Rectal smooth muscle tissue (tissue), 1 donor: ENCODE results near the gene SLC25A42.

Source experiments
- H3K27ac ChIP-seq: one replicate; pipeline ENCODE4 v1.7.0; 2013; ENCODE audit warnings: low read depth, low read length, inconsistent platforms
- H3K27me3 ChIP-seq: one replicate; pipeline ENCODE4 v1.7.0; 2013; ENCODE audit warnings: low read length; ENCODE audit not compliant: control insufficient read depth, insufficient read depth
- H3K36me3 ChIP-seq: one replicate; pipeline ENCODE4 v1.7.0; 2013; ENCODE audit warnings: low read length; ENCODE audit not compliant: control insufficient read depth, insufficient read depth
- H3K4me1 ChIP-seq: one replicate; pipeline ENCODE4 v1.7.0; 2013; ENCODE audit warnings: low read length; ENCODE audit not compliant: control insufficient read depth, insufficient read depth
- H3K4me3 ChIP-seq: one replicate; pipeline ENCODE4 v1.7.0; 2013; ENCODE audit warnings: low read length
- H3K9ac ChIP-seq: one replicate; pipeline ENCODE4 v1.7.0; 2013; ENCODE audit warnings: low read length

The SLC25A42 gene

DNA sequence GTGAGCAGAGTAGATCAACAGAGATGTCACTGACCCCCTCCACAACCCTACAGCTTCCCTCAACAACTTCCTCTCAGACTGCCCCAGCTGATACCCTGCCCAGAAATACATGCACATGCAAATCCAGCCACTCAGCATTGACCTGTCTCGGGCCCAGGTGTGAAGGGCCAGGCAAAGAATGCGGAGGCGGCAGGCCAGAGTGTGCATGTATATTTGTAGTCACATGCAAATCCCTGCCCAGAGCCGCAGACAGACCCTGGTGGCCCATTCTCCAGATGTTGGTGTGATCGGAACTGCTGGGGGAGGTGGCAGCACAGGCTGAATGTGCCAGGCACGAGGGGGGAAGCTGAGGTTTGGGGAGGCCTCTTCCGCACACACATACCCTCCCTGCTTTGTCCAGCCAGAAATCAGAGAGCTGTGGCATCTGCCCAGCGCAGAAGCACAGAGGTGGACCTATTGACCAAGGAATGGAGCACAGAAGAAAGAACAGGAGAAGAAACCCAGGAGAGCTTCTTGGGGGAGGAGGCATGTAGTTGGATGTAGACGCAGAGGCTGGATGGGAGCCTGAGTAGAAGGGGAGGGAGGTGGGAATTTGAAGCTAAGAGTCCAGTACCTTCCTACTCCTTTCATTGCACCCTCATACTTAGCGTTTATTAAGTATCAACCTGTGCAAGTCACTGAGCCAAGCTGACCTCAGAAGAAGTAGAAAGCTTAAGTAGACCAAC lies 91.9 kb downstream of the SLC25A42 start:
- Histone ChIP-seq H3K36me3 (no peaks in the 10 kb centered on the region), H3K4me3 (no peak overlapping the region), H3K27ac (no peak overlapping the region), H3K27me3 (no peaks in the 10 kb centered on the region), H3K4me1 (no peaks in the 10 kb centered on the region), H3K9ac (no peak overlapping the region)

DNA sequence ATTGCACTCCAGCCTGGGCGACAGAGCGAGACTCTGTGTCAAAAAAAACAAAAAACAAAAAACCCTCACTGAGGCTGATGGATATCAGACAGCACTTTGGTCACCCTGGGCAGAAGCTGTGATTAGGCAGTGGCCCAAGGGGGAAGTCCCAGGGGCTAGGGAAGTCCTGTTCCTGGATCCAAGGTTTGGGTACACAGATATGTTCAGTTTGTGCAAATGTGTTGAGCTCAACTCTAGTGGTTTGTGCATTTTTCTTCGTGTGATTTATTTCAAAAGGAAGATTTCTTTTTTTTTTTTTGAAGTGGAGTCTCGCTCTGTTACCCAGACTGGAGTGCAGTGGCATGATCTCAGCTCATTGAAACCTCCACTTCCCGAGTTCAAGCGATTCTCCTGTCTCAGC lies 94.0 kb downstream of the SLC25A42 start:
- no peaks in the 10 kb centered on the region for H3K4me1 ChIP-seq
- no peak overlapping the region for H3K27ac ChIP-seq
- H3K36me3 ChIP-seq: no peaks in the 10 kb centered on the region
- no peaks in the 10 kb centered on the region for H3K27me3 ChIP-seq
- no peak overlapping the region for H3K4me3 ChIP-seq
- no peak overlapping the region for H3K9ac ChIP-seq

DNA sequence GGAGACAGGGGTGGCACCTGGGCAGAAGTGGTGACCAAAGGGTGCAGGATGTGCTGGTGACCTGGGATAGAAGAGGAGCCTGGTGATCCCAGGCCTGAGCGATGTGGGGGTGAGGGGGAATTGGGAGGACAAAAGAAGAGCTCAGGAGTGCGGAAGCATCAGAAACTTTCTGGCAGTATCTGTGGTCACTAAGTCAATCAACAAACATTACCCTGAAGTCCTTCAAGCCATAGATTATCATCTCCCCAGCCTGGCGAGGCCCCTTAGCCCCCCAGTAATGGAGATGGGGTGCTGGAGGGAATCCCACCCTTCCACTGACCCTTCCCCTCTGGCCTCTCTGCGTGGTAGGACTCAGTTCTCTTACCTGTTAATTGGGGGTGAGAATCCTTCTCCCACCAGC lies 95.7 kb downstream of the SLC25A42 start:
- Histone ChIP-seq H3K4me3 (no peak overlapping the region), H3K36me3 (no peaks in the 10 kb centered on the region), H3K9ac (no peak overlapping the region), H3K27ac (no peak overlapping the region), H3K27me3 (no peaks in the 10 kb centered on the region), H3K4me1 (no peaks in the 10 kb centered on the region)

DNA sequence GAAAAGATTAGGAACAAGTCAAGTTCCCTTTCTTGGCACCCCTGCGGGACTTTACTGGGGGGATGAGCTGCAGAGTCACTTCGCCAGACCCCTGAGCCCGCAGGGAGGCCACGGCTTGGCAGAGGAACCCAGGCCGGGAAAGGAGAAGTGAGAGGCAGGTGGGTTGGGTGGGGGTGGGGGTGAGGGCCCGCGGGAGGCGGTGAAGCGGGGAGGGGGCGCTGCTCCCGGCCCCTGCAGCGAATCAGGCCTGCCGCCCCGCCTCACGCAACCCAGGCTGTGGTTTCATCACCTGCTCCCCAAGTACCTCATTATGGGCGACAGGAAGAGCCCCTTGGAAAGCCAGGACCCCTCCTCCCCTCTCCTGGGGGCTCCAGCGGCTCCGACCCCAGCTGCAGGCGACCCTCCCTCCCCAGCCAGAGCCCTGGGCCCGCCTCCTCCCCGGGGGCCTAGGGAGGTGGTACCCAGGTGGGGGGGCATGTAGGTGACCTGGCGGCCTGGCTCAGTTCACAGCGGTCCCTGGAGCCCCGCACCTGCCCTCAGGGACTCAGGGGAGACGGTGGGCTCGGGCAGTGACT lies 96.8 kb downstream of the SLC25A42 start:
- no peak overlapping the region for H3K9ac ChIP-seq

DNA sequence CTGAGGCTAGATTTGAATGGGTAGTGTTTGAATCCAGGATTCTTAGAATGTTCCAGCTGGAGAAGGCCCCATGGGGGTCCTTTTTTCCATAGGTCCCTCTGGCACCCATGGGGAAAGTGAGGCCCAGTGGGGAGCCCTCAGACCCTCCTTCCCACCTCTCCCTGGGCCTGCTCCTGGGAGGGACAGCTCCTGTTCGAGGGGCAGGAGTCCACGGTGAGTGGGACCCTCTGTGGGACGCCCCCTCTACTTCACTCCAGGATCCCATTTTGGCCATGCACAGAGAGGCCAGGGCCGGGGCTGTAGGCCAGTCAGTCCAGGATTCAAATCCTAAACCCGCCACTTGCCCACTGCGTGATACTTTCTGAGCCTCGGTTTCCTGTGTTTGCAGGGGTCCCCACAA lies 98.7 kb downstream of the SLC25A42 start:
- Histone ChIP-seq H3K9ac (no peak overlapping the region), H3K27me3 (no peaks in the 10 kb centered on the region), H3K4me1 (no peaks in the 10 kb centered on the region), H3K27ac (no peak overlapping the region), H3K4me3 (no peak overlapping the region), H3K36me3 (no peaks in the 10 kb centered on the region)

More for the DNA sequence above, 96.8 kb downstream of the SLC25A42 start:
- Histone ChIP-seq H3K27ac (no peak overlapping the region), H3K4me1 (no peaks in the 10 kb centered on the region), H3K27me3 (no peaks in the 10 kb centered on the region), H3K36me3 (no peaks in the 10 kb centered on the region), H3K4me3 (no peak overlapping the region)
